MM.1S (cell line): ENCODE data around the gene ZBTB7C.

Experiments
- DNase-seq: peaks from one replicate; pipeline ENCODE4 v3.0.0-alpha.2; 2015
- H2AFZ ChIP-seq: fragments of 300-600 bp; sonication (generic); 2 replicates; pipeline ENCODE4 v1.6.0; 2016; ENCODE audit warnings: antibody characterized with exemption, low read length
- H3F3A ChIP-seq: fragments of 300-600 bp; sonication (generic); 2 replicates; pipeline ENCODE4 v1.6.1; 2016; ENCODE audit warnings: mild to moderate bottlenecking, antibody characterized with exemption, low read length, moderate library complexity, mixed read lengths; ENCODE audit not compliant: insufficient read depth
- H3K27ac ChIP-seq: fragments of 300-600 bp; sonication (generic); 2 replicates; pipeline ENCODE4 v1.5.1; 2016; ENCODE audit warnings: mild to moderate bottlenecking, low read length
- H3K27me3 ChIP-seq: fragments of 300-600 bp; sonication (generic); replicated peaks from 2 replicates; pipeline ENCODE4 v1.6.0; 2016; ENCODE audit warnings: low read length; ENCODE audit not compliant: insufficient read depth
- H3K36me3 ChIP-seq: fragments of 300-600 bp; sonication (generic); replicated peaks from 2 replicates; pipeline ENCODE4 v1.6.1; 2016; ENCODE audit warnings: mild to moderate bottlenecking, low read length, mixed read lengths; ENCODE audit not compliant: insufficient read depth
- H3K4me1 ChIP-seq: fragments of 300-600 bp; sonication (generic); 2 replicates; pipeline ENCODE4 v1.6.1; 2016; ENCODE audit warnings: low read length, mixed read lengths
- H3K4me2 ChIP-seq: fragments of 300-600 bp; sonication (generic); 2 replicates; pipeline ENCODE4 v1.6.0; 2016; ENCODE audit warnings: low read depth, low read length
- H3K4me3 ChIP-seq: fragments of 300-600 bp; sonication (generic); 2 replicates; pipeline ENCODE4 v1.5.1; 2016; ENCODE audit warnings: low read length, mixed read lengths
- H3K79me2 ChIP-seq: fragments of 300-600 bp; sonication (generic); 2 replicates; pipeline ENCODE4 v1.6.1; 2016; ENCODE audit warnings: mixed run types, low read length, mixed read lengths
- H3K9ac ChIP-seq: fragments of 300-600 bp; sonication (generic); 2 replicates; pipeline ENCODE4 v1.6.1; 2016; ENCODE audit warnings: low read length, mixed read lengths
- H3K9me2 ChIP-seq: fragments of 300-600 bp; sonication (generic); replicated peaks from 2 replicates; pipeline ENCODE4 v1.6.1; 2016; ENCODE audit warnings: mild to moderate bottlenecking, low read length, mixed read lengths; ENCODE audit not compliant: insufficient read depth
- H3K9me3 ChIP-seq: fragments of 300-600 bp; sonication (generic); replicated peaks from 2 replicates; pipeline ENCODE4 v1.6.1; 2016; ENCODE audit warnings: mild to moderate bottlenecking, low read length, mixed read lengths; ENCODE audit not compliant: insufficient read depth
- H4K20me1 ChIP-seq: fragments of 300-600 bp; sonication (generic); 2 replicates; pipeline ENCODE4 v1.6.1; 2016; ENCODE audit warnings: mild to moderate bottlenecking, low read length, moderate library complexity, mixed read lengths; ENCODE audit not compliant: insufficient read depth
- EZH2 ChIP-seq: fragments of 300-600 bp; sonication (generic); optimal IDR thresholded peaks from 2 replicates; pipeline ENCODE3; 2017; ENCODE audit warnings: low read depth, mild to moderate bottlenecking, antibody characterized with exemption, low read length, mixed read lengths
- EZH2phosphoT487 ChIP-seq: fragments of 300-600 bp; sonication (generic); IDR thresholded peaks from 2 replicates; pipeline ENCODE4 v1.6.1; 2018; ENCODE audit warnings: antibody characterized with exemption, low read length
- TF ChIP-seq, protein P1 (sequence below): fragments of 300-600 bp; sonication (generic); IDR thresholded peaks from 2 replicates; pipeline ENCODE4 v1.5.1; 2016; ENCODE audit warnings: antibody characterized with exemption, low read length, mixed read lengths

The ZBTB7C gene

DNA sequence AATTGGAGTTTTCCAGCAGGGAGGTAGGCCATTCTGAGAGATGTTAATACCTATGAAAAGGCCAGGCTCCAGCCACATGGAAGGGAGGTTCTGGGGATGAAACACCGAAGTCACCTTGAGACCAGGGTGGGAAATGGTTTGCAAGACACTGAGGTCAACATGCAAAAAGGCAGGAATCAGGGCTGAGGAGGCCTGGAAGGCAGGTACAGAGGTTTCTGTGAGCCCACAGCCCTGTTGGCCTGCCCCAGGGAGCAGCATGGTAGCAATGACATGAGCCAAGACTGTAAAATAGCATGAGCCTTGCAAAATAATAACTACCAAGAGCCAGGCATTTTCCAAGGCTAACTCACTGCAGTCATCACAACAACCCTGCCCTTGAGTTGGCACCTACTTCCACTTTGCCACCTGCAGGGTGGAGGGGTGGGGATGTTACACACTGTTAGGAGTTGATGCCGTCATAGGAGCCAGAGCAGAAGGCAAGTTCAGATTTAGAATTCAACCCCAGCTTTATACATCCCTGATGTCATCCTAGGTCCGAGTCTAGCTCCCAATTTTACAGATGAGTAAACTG, 61.3 kb downstream of the ZBTB7C start:
- no peaks in the 10 kb centered on the region for H3F3A ChIP-seq
- no peak overlapping the region for H3K4me2 ChIP-seq
- no peak overlapping the region for H3K9ac ChIP-seq
- no peaks in the 10 kb centered on the region for H4K20me1 ChIP-seq
- no peaks in the 10 kb centered on the region for H3K27me3 ChIP-seq
- H3K4me1 ChIP-seq, result no peaks in the 10 kb centered on the region
- no peaks in the 10 kb centered on the region for H3K79me2 ChIP-seq
- no peak overlapping the region for H3K4me3 ChIP-seq
- no peak overlapping the region for H2AFZ ChIP-seq
- no peaks in the 10 kb centered on the region for H3K9me2 ChIP-seq
- no peak overlapping the region for H3K27ac ChIP-seq
- DNase-seq, result no peak
- no peaks in the 10 kb centered on the region for H3K36me3 ChIP-seq
- TF ChIP-seq EZH2 (no peak), EZH2phosphoT487 (no peak)
- TF ChIP-seq, protein P1, sequence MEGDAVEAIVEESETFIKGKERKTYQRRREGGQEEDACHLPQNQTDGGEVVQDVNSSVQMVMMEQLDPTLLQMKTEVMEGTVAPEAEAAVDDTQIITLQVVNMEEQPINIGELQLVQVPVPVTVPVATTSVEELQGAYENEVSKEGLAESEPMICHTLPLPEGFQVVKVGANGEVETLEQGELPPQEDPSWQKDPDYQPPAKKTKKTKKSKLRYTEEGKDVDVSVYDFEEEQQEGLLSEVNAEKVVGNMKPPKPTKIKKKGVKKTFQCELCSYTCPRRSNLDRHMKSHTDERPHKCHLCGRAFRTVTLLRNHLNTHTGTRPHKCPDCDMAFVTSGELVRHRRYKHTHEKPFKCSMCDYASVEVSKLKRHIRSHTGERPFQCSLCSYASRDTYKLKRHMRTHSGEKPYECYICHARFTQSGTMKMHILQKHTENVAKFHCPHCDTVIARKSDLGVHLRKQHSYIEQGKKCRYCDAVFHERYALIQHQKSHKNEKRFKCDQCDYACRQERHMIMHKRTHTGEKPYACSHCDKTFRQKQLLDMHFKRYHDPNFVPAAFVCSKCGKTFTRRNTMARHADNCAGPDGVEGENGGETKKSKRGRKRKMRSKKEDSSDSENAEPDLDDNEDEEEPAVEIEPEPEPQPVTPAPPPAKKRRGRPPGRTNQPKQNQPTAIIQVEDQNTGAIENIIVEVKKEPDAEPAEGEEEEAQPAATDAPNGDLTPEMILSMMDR, result no peak
- H3K9me3 ChIP-seq, result no peaks in the 10 kb centered on the region

DNA sequence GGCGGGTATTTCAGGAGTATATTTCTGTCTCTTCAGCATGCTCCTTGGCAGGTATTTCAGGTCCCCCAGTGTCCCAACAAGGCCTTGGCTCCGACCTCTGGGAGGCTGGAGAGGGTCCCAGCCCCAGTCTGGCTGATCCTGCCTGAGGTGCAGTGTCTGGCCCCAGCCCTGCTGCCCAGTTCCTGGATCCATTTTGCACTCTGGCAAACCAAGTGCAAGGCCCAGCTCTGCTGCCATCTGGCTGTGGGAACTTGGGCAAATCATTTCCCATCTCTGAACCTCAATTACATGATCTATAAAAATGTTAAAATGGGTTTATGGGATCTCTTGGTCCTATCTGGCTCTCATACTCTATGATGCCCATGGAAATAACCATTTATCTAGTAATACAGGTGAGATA, 63.6 kb downstream of the ZBTB7C start:
- DNase-seq, result no peak
- Histone ChIP-seq H3K4me3 (no peak overlapping the region), H3K27me3 (no peaks in the 10 kb centered on the region), H3K9ac (no peak overlapping the region), H3K79me2 (no peaks in the 10 kb centered on the region), H4K20me1 (no peaks in the 10 kb centered on the region), H2AFZ (no peak overlapping the region), H3K4me1 (no peaks in the 10 kb centered on the region), H3K27ac (no peak overlapping the region), H3K36me3 (no peaks in the 10 kb centered on the region), H3K9me2 (no peaks in the 10 kb centered on the region), H3K4me2 (no peak overlapping the region), H3F3A (no peaks in the 10 kb centered on the region), H3K9me3 (no peaks in the 10 kb centered on the region)
- TF ChIP-seq EZH2, result no peak
- TF ChIP-seq, protein P1, result peak; percentile 17

DNA sequence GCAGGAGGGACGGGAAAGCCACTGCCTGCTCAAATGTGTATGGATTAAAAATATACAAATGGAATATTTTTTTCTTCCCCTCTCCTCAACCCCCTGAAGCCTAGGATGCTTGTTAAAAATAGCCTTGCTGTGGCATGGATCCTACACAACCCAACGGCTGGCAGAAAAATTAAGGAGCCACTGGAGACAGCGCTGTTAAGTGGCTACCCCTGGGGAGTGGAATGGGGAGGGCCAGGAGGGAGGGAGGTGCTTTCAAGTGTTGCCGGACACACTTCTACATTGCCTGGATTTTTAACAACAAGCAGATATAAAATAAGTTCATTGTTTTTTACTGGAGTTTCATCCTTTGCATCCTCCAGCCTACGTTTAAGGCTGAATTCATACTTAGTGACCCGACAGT, 66.6 kb downstream of the ZBTB7C start:
- Histone ChIP-seq H2AFZ (no peak overlapping the region), H3K4me1 (no peaks in the 10 kb centered on the region), H3K9ac (no peak overlapping the region), H3F3A (no peaks in the 10 kb centered on the region), H3K9me3 (no peaks in the 10 kb centered on the region), H4K20me1 (no peaks in the 10 kb centered on the region), H3K4me2 (no peak overlapping the region), H3K9me2 (no peaks in the 10 kb centered on the region), H3K27me3 (no peaks in the 10 kb centered on the region), H3K36me3 (no peaks in the 10 kb centered on the region), H3K27ac (no peak overlapping the region), H3K4me3 (no peak overlapping the region), H3K79me2 (no peaks in the 10 kb centered on the region)
- TF ChIP-seq EZH2 (no peak), EZH2phosphoT487 (no peak)
- TF ChIP-seq, protein P1, result no peak
- no peak for DNase-seq
